Nephron (organoid): ENCODE measurements around the gene NBL1.
"Not testable (repeated sequence)": the region's sequence is repeated elsewhere in the genome, so short reads cannot be mapped to it uniquely, and the experiment has no call there.

Experiments
- H3K27ac Mint-ChIP-seq, 3 experiments: 2 replicates each; pipeline ENCODE4 v1.8.0; 2020; ENCODE audit warnings: mixed read lengths in 3 of 3, mild to moderate bottlenecking in 2 of 3, moderate library complexity in 1 of 3
- H3K27me3 Mint-ChIP-seq: 2 replicates; pipeline ENCODE4 v1.8.0; 2021; ENCODE audit warnings: low read depth, mild to moderate bottlenecking, moderate library complexity, mixed read lengths
- H3K36me3 Mint-ChIP-seq: 2 replicates; pipeline ENCODE4 v1.8.0; 2020; ENCODE audit warnings: low read depth, mixed read lengths
- H3K4me1 Mint-ChIP-seq: 2 replicates; pipeline ENCODE4 v1.8.0; 2020; ENCODE audit warnings: mixed read lengths
- H3K4me3 Mint-ChIP-seq, 3 experiments: 2 replicates each; pipeline ENCODE4 v1.8.0; 2020; ENCODE audit warnings: mild to moderate bottlenecking in 3 of 3, mixed read lengths in 3 of 3, moderate library complexity in 2 of 3
- H3K9me3 Mint-ChIP-seq: 2 replicates; pipeline ENCODE4 v1.8.0; 2020; ENCODE audit warnings: mixed read lengths
- TF ChIP-seq, protein P1 (sequence below), 3 experiments: fragments of 200-600 bp; sonication (generic); IDR thresholded peaks; one replicate each; pipeline ENCODE4 v1.5.0; 2021; ENCODE audit warnings: antibody characterized with exemption in 3 of 3; ENCODE audit not compliant: unreplicated experiment in 3 of 3

The NBL1 gene

DNA sequence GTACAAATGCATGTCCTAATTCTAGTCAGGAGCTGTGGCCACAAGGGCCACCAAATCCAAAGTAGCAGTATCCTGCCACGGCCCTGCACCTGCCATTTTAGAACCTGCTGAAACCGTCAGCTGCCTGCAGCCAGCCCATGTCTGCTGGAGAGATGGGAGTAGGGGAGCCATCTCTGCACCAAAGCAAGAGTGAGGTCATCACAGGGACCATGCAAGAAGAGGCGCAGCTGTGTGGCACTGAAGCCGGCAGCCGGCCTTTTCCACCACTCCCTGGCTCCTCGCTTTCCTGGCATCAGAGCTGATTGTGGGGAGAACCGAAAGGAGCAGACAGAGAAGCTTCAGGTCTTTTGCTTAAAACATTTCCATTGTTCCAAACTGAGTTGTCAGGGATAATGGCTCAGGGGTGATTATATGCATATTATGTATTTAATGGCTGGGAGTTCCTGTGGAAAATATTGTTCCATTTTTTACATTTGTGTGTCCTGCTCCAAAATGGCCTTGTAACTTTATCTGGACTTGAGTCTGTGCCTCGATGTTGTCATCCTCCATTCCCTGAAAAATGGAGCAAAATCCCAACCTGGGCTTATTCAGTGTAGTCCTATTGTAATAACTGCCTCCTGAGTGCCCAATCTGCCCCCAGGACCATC, 18.7 kb upstream of the NBL1 start:
- Mint-ChIP-seq H3K27me3 (no peaks in the 10 kb centered on the region), H3K36me3 (peaks cover 54% of the 10 kb centered on the region), H3K27ac (no peak overlapping the region), H3K4me1 (peaks cover 7% of the 10 kb centered on the region), H3K4me3 (no peak overlapping the region), H3K9me3 (no peaks in the 10 kb centered on the region)
- TF ChIP-seq, protein P1, sequence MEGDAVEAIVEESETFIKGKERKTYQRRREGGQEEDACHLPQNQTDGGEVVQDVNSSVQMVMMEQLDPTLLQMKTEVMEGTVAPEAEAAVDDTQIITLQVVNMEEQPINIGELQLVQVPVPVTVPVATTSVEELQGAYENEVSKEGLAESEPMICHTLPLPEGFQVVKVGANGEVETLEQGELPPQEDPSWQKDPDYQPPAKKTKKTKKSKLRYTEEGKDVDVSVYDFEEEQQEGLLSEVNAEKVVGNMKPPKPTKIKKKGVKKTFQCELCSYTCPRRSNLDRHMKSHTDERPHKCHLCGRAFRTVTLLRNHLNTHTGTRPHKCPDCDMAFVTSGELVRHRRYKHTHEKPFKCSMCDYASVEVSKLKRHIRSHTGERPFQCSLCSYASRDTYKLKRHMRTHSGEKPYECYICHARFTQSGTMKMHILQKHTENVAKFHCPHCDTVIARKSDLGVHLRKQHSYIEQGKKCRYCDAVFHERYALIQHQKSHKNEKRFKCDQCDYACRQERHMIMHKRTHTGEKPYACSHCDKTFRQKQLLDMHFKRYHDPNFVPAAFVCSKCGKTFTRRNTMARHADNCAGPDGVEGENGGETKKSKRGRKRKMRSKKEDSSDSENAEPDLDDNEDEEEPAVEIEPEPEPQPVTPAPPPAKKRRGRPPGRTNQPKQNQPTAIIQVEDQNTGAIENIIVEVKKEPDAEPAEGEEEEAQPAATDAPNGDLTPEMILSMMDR (IDR thresholded peaks at IDR 0.05; ENCODE audit: unreplicated experiment in 3 of 3): no peak

DNA sequence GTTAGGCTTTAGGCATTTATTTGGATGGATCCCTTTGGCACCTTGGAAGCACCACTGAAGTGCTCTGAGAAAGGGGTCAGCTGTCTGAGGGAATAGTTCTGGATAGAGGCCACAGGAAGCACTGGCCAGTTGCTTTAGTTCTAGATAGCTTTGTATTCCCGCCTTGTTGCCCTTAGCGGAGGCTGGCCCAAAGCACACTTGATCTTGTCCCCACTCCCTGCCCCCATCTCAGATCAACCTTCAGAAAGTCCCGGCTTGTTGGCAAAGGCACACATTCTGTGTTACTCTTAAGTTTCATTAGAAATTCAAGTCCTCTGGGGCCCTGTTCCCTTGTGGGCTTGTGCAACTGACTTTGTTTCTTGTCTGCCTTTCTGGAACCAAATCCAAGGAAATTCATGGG, 15.2 kb upstream of the NBL1 start:
- Mint-ChIP-seq H3K27ac (no peak overlapping the region), H3K9me3 (no peaks in the 10 kb centered on the region), H3K4me3 (no peak overlapping the region), H3K4me1 (no peaks in the 10 kb centered on the region), H3K27me3 (no peaks in the 10 kb centered on the region), H3K36me3 (peaks cover 34% of the 10 kb centered on the region)
- TF ChIP-seq, protein P1 (IDR thresholded peaks at IDR 0.05; ENCODE audit: unreplicated experiment in 3 of 3): no peak

DNA sequence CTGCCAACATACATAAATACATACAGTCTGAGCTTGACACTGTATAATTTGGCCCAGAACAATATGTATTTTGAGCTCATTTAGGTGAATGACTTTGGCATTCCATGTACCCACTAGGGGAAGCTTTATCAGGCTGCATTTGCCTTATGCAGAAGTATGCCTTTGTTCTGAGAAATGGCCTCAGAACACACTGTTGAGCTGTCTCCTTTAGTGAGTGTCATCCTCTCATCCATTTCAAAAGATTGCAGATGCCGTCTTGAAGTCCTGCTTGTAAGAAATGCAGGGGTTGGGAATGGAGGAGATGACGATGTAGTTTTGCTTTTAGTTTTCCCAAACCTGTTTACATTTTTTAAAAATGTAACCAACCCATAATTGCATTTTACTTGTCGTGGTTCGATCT, 14.8 kb upstream of the NBL1 start:
- H3K4me1 Mint-ChIP-seq: no peaks in the 10 kb centered on the region
- no peaks in the 10 kb centered on the region for H3K27me3 Mint-ChIP-seq
- H3K36me3 Mint-ChIP-seq: peaks cover 33% of the 10 kb centered on the region
- no peak overlapping the region for H3K27ac Mint-ChIP-seq
- TF ChIP-seq, protein P1 (IDR thresholded peaks at IDR 0.05; ENCODE audit: unreplicated experiment in 3 of 3): no peak
- no peak overlapping the region for H3K4me3 Mint-ChIP-seq
- H3K9me3 Mint-ChIP-seq: no peaks in the 10 kb centered on the region

DNA sequence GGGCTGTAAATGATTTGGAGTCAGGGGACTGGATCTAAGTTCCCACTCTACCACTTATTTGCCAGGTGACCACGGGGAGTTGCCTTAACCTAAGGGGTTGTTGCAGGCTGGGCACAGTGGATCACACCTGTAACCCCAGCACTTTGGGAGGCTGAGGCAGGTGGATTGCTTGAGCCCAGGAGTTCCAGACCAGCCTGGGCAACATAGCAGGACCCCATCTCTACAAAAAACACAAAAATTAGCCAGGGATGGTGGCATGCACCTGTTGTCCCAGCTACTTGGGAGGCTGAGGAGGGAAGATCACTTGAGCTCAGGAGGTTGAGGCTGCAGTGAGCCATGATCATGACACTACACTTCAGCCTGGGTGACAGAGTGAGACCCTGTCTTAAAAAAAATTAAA, 13.9 kb upstream of the NBL1 start:
- H3K4me1 Mint-ChIP-seq, H3K27me3 Mint-ChIP-seq, H3K4me3 Mint-ChIP-seq, H3K27ac Mint-ChIP-seq, H3K9me3 Mint-ChIP-seq: not testable (repeated sequence)
- H3K36me3 Mint-ChIP-seq: peaks cover 33% of the 10 kb centered on the region

DNA sequence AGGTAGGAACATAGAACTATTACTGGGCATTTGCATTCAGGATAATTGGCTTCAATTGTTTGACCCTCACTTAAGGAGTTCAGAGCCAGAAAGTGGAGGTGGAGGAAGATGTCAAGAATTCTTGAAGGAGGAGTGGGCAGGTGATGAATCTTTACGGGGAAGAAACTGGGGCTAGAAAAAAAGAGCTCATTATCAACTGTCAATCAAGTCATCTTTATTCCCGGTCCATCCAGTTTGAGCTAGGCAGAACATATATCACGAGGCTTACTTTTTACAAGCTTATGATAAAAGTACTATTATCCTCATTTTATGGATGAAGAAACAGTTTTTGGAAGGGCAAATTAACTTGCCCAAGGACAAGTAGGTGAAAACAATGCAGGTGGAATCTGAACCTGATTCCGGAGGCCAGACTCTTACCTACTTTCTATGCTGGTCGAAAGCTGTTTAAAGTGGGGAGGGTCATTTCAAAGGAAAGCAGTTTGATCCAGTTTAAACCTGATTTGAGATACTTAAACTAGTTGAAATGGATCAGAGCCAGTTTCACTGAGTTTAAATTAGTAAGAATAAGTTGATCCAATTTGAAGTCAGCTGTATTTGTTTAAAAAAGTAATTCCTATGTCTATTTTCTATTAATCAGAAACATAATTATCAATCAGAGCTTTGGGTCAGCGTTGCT, 13.3 kb upstream of the NBL1 start:
- H3K27me3 Mint-ChIP-seq: peaks cover 4% of the 10 kb centered on the region
- no peaks in the 10 kb centered on the region for H3K9me3 Mint-ChIP-seq
- H3K4me1 Mint-ChIP-seq: no peaks in the 10 kb centered on the region
- H3K27ac Mint-ChIP-seq: no peak overlapping the region
- H3K4me3 Mint-ChIP-seq: no peak overlapping the region
- peaks cover 32% of the 10 kb centered on the region for H3K36me3 Mint-ChIP-seq
- TF ChIP-seq, protein P1 (IDR thresholded peaks at IDR 0.05; ENCODE audit: unreplicated experiment in 3 of 3): no peak

DNA sequence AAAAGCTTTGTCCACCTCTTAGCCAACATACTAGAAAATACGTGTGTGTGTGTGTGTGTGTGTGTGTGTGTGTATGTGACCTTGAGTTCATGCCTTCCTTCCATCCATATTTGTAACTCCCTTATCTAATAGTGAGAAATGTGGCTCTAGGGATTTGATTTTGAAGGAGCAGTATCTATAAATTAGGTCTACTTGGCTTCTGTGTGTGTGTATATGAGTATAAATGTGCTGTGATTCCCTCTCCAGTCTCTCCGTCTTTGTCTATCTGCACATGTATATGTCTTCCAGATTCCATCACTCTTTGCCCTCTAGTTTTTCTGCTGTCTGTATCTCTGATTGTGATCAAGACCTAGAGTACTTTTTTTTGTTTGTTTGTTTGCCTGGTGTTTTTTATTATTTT, 11.9 kb upstream of the NBL1 start:
- H3K27me3 Mint-ChIP-seq: peaks cover 4% of the 10 kb centered on the region
- H3K27ac Mint-ChIP-seq: no peak overlapping the region
- TF ChIP-seq, protein P1 (IDR thresholded peaks at IDR 0.05; ENCODE audit: unreplicated experiment in 3 of 3): no peak
- peaks cover 20% of the 10 kb centered on the region for H3K36me3 Mint-ChIP-seq
- H3K9me3 Mint-ChIP-seq: no peaks in the 10 kb centered on the region
- no peaks in the 10 kb centered on the region for H3K4me1 Mint-ChIP-seq
- no peak overlapping the region for H3K4me3 Mint-ChIP-seq
